Spleen (tissue), 11 donors: ENCODE measurements around the gene FBXW7. TPM values are rescaled to one million over a fixed set of nuclear protein-coding genes. Genes with fewer than 3 reads are reported as not detected.

ENCODE experiments used
- DNase-seq: peaks from one replicate; pipeline ENCODE4 v3.0.0-alpha.2; 2020
- H3K27ac ChIP-seq, 8 donors: fragments of 200-600 bp; sonication (generic) in 7 of 8; 1 replicate in 4 of 8; 2 replicates in 4 of 8; pipeline versions ENCODE4 v1.5.0 to v1.8.0; 2016 to 2021; ENCODE audit warnings: inconsistent platforms in 4 of 8, mild to moderate bottlenecking in 4 of 8, moderate library complexity in 1 of 8
- H3K27me3 ChIP-seq, 7 donors: fragments of 200-600 bp; sonication (generic) in 6 of 7; replicated peaks in 1 of 7; 1 replicate in 4 of 7; 2 replicates in 3 of 7; pipeline versions ENCODE4 v1.5.0 to v1.8.0; 2016 to 2021; ENCODE audit warnings: inconsistent platforms in 3 of 7, mild to moderate bottlenecking in 1 of 7
- H3K36me3 ChIP-seq, 6 donors: fragments of 200-600 bp; sonication (generic) in 5 of 6; 1 replicate in 4 of 6; 2 replicates in 2 of 6; pipeline versions ENCODE4 v1.5.0 to v1.8.0; 2016 to 2021; ENCODE audit warnings: inconsistent platforms in 2 of 6
- H3K4me1 ChIP-seq, 6 donors: fragments of 200-600 bp; sonication (generic) in 5 of 6; 1 replicate in 3 of 6; 2 replicates in 3 of 6; pipeline versions ENCODE4 v1.5.0 to v1.8.0; 2016 to 2021; ENCODE audit warnings: inconsistent platforms in 3 of 6
- H3K4me3 ChIP-seq, 8 donors: fragments of 200-600 bp; sonication (generic) in 7 of 8; 1 replicate in 4 of 8; 2 replicates in 4 of 8; pipeline versions ENCODE4 v1.5.0 to v1.8.0; 2016 to 2021; ENCODE audit warnings: inconsistent platforms in 4 of 8, mild to moderate bottlenecking in 4 of 8, moderate library complexity in 2 of 8
- H3K9me3 ChIP-seq, 8 donors: fragments of 200-600 bp; sonication (generic) in 7 of 8; 1 replicate in 4 of 8; 2 replicates in 4 of 8; pipeline versions ENCODE4 v1.5.0 to v1.8.0; 2016 to 2021; ENCODE audit warnings: inconsistent platforms in 4 of 8
- CTCF ChIP-seq, 11 experiments: fragments of 200-600 bp in 7 of 11; fragments of 450-650 bp in 4 of 11; sonication (generic) in 4 of 11; IDR thresholded peaks in 8 of 11; conservative IDR thresholded peaks in 3 of 11; 1 replicate in 7 of 11; 2 replicates in 4 of 11; pipeline versions ENCODE4 v1.4.0 to v1.8.0; 2016 to 2021; ENCODE audit warnings: antibody characterized with exemption in 11 of 11, inconsistent platforms in 4 of 11, mild to moderate bottlenecking in 1 of 11
- POLR2A ChIP-seq, 3 donors: fragments of 450-650 bp; IDR thresholded peaks; one replicate each; pipeline ENCODE4 v1.5.1; 2017; ENCODE audit warnings: antibody characterized with exemption in 3 of 3, mild to moderate bottlenecking in 1 of 3
- POLR2AphosphoS5 ChIP-seq, 3 donors: sonication (generic); formaldehyde crosslinking; IDR thresholded peaks; one replicate each; pipeline ENCODE4 v1.5.1; 2017; ENCODE audit warnings: antibody characterized with exemption in 3 of 3
- WGBS, 5 donors: extraction: QIAGEN DNeasy Blood & Tissue Kit in 3 of 5; methylation state at CpG; one replicate each; pipeline versions ENCODE4 v1.1.5 to v1.1.7; 2013 to 2018; 5-methylcytosine and 5-hydroxymethylcytosine counted together
- intact Hi-C: fragments of 100-400 bp; cut with DNase I; formaldehyde crosslinking; loops from one replicate; pipeline ENCODE4 v1.15.0; 2023; ENCODE audit warnings: low total_unique reads
- polyA plus RNA-seq, 3 donors: library from polyadenylated mRNA; stranded (reverse); fragments of 200-250 nt; gene quantifications; one replicate each; pipeline ENCODE4 v1.2.1, GENCODE V29; 2013
- total RNA-seq, 7 donors: library from RNA; depleted of rRNA in 3 of 7; stranded (reverse); fragments of >200 nt in 3 of 7; fragmentation: NEBNext Ultra II Directional in 4 of 7; extraction: Animal tissue kit (Norgen Biotek cat#: 25700) in 4 of 7; gene quantifications; one replicate each; pipeline versions ENCODE4 v1.1.0 to v1.2.1, GENCODE V29; 2016 to 2021
- donor health status: healthy with polysubstance abuse.
- donor health status: DM: no; HTN: no; CAD: no; lungs with moderate emphysema.
- donor health status: DM: no; HTN: no; CAD: no.
- donor health status: Bipolar disorder and iron deficiency.
- donor health status: healthy.
- donor health status: DM: no; HTN: no; CAD: no.
- donor health status: DM: yes; HTN: yes; CAD: no.

FBXW7 gene
- total and polyA plus RNA-seq, 10 donors: 11.5 to 140 (median 79.9) TPM

DNA sequence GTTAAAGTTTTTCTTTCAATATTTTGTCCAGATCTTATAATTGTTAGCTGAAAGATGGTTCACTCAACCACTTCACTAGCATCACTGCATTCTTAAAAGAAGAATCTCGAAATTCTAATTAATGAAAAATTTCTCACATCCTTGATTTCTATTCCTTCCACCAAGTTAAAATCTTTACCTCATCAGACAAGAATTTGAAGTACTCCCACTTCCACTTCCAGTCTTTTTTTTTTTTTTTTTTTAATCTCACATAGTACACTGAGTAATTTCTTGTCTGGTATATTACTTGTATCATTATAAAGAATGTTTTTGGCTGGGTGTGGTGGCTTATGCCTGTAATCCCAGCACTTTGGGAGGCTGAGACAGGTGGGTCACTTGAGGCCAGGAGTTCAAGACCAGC is 73.2 kb downstream of the FBXW7 start:
- no peaks in the 10 kb centered on the region for H3K9me3 ChIP-seq
- WGBS, 5 donors: 53 to 83% (median 74%) methylated on average over 1 of the region's 1 CpG
- peaks cover 48 to 98% (median 71%) of the 10 kb centered on the region in 6 donors for H3K4me1 ChIP-seq
- TF ChIP-seq POLR2AphosphoS5 (IDR thresholded peaks at IDR 0.05) (no peak), POLR2A (IDR thresholded peaks at IDR 0.05) (no peak), CTCF (IDR thresholded peaks at IDR 0.05 in 8 of 11, conservative IDR thresholded peaks at IDR 0.05 in 3 of 11) (no peak)
- intact Hi-C loops: no loop called here
- H3K4me3 ChIP-seq: no peak overlapping the region
- no peaks in the 10 kb centered on the region for H3K36me3 ChIP-seq
- H3K27ac ChIP-seq: peak overlapping the region in 5 of 8 donors; percentile 44 to 76 (median 68)
- no peaks in the 10 kb centered on the region for H3K27me3 ChIP-seq
- DNase-seq: no peak

DNA sequence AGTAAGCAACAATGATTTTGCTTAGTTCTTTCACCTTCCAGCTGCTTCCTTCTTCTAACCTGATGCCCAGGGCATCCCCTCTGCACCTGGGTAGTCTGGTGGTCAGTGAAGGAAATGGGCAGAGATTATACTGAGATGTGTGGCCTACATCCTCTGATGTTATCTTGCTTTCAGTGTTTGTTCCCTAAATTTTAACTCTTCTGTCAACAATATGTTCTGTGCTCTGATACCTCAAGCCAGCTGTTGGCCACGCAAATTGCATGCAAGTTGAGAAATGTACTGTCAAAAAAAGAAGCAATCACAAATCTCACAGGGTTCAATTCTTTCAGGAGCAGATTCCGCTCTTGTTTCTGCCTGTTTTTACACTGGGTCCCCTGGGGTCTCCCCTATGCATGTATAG is 73.8 kb downstream of the FBXW7 start:
- WGBS, 5 donors: 61 to 86% (median 72%) methylated on average over 2 of the region's 2 CpGs
- no peak for TF ChIP-seq POLR2A (IDR thresholded peaks at IDR 0.05)
- TF ChIP-seq POLR2AphosphoS5 (IDR thresholded peaks at IDR 0.05): peak in 1 of 3 donors; percentile 54
- no peak for TF ChIP-seq CTCF (IDR thresholded peaks at IDR 0.05 in 8 of 11, conservative IDR thresholded peaks at IDR 0.05 in 3 of 11)
- no peak for DNase-seq
- Histone ChIP-seq H3K4me3 (no peak overlapping the region), H3K27me3 (no peaks in the 10 kb centered on the region), H3K27ac (peak overlapping the region in 5 of 8 donors; percentile 44 to 76 (median 68)), H3K4me1 (peaks cover 48 to 94% (median 71%) of the 10 kb centered on the region in 6 donors), H3K9me3 (no peaks in the 10 kb centered on the region), H3K36me3 (no peaks in the 10 kb centered on the region)
- intact Hi-C loops: no loop called here

DNA sequence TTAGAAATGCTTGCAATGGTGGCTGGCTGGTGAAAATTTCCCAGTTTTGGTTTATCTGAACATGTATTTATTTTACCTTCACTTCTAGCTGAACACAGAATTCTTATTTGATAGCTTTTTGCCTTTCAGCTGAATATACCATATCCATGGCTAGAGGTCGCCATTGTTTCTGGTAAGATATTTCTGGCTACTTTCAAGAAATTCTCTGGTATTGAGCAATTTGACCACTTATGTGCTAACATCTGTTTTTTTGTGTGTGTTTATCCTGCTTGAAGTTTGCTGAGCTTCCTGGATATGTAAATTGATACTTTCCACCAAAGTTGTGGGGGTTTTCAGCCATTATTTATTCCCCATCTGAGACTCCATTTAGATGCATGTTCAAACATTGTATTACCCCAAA is 75.4 kb downstream of the FBXW7 start:
- 46 to 79% (median 54%) methylated on average over 1 of the region's 1 CpG for WGBS, 5 donors
- H3K4me3 ChIP-seq: no peak overlapping the region
- peak overlapping the region in 4 of 8 donors; percentile 52 to 76 (median 72) for H3K27ac ChIP-seq
- H3K9me3 ChIP-seq: no peaks in the 10 kb centered on the region
- H3K36me3 ChIP-seq: no peaks in the 10 kb centered on the region
- peaks cover 48 to 88% (median 71%) of the 10 kb centered on the region in 6 donors for H3K4me1 ChIP-seq
- TF ChIP-seq CTCF (IDR thresholded peaks at IDR 0.05 in 8 of 11, conservative IDR thresholded peaks at IDR 0.05 in 3 of 11) (peak in 3 of 11 experiments; percentile 10 to 31 (median 23)), POLR2AphosphoS5 (IDR thresholded peaks at IDR 0.05) (no peak)
- intact Hi-C loops: no loop called here
- no peaks in the 10 kb centered on the region for H3K27me3 ChIP-seq
- no peak for DNase-seq

GRCh38 chr4:152459326-152459725 is 76.6 kb downstream of the FBXW7 start:
- WGBS, 5 donors: 78 to 91% (median 88%) methylated on average over 1 of the region's 1 CpG
- no peak overlapping the region for H3K4me3 ChIP-seq
- intact Hi-C loops: no loop called here
- no peak for DNase-seq
- H3K9me3 ChIP-seq: no peaks in the 10 kb centered on the region
- H3K27ac ChIP-seq: peak overlapping the region in 6 of 8 donors; percentile 1 to 76 (median 60)
- TF ChIP-seq POLR2A (IDR thresholded peaks at IDR 0.05) (no peak), CTCF (IDR thresholded peaks at IDR 0.05 in 8 of 11, conservative IDR thresholded peaks at IDR 0.05 in 3 of 11) (no peak), POLR2AphosphoS5 (IDR thresholded peaks at IDR 0.05) (no peak)
- H3K27me3 ChIP-seq: no peaks in the 10 kb centered on the region
- H3K36me3 ChIP-seq: no peaks in the 10 kb centered on the region
- peaks cover 37 to 88% (median 63%) of the 10 kb centered on the region in 6 donors for H3K4me1 ChIP-seq
